GM19328 (cell line): ENCODE measurements around the gene KLHL13.
"Not testable (repeated sequence)": the region's sequence is repeated elsewhere in the genome, so short reads cannot be mapped to it uniquely, and the experiment has no call there.

Experiments
- ATAC-seq: cut with Tn5 transposase; IDR thresholded peaks from one replicate; pipeline ENCODE4 v1.9.1; 2021; ENCODE audit warnings: mild to moderate bottlenecking, moderate library complexity; ENCODE audit not compliant: unreplicated experiment

The KLHL13 gene

GRCh38 chrX:118074196-118074595 is 42.4 kb downstream of the KLHL13 start:
- ATAC-seq, result no peak

DNA sequence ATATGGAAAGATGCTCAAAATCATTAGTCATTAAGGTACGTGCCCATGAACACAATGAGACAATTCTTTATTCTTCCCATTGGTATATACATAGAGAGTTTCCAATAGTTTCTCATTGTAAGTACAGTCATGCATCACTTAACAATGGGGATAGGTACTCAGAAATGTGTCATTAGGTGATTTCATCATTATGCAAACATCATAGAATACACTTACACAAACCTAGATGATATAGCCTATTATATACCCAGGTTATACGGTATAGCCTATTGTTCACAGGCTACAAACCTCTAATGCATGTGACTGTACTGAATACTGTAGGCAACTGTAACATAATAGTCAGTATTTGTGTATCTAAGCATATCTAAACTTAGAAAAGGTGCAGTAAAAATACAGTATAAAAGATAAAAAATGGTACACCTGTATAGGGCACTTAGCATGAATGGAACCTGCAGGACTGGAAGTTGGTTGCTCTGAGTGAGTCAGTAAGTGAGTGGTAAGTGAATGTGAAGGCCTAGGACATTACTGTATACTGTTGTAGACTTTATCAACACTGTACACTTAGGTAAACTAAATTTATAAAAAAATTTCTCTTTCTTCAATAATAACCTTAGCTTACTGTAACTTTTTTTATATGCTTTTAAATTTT is 49.6 kb downstream of the KLHL13 start:
- no peak for ATAC-seq

- peak; percentile 73 for ATAC-seq
Measured at GRCh38 chrX:118062817-118063615, 53.6 kb downstream of the KLHL13 start.

- peak; percentile 36 for ATAC-seq
Measured at GRCh38 chrX:118062048-118062789, 54.4 kb downstream of the KLHL13 start.

- no peak for ATAC-seq
Measured at GRCh38 chrX:118058924-118059323, 57.7 kb downstream of the KLHL13 start.

DNA sequence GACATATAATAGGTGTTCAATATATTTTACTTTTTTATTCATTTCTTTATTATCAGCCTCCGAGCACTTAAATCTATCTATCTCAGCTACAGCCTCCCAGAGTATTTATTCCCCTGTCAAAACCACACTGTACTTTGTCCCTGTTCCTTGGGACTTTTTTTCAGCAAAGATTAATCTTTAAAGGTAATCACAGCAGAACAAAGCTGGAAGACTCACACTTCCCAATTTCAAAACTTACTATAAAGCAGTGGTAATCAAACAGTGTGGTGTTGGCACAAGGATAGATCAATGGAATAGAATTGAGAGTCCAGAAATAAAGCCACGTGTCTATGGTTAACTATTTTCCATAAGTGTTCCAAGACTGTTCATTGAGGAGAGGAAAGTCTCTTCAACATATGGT is 59.7 kb downstream of the KLHL13 start:
- ATAC-seq, result no peak

DNA sequence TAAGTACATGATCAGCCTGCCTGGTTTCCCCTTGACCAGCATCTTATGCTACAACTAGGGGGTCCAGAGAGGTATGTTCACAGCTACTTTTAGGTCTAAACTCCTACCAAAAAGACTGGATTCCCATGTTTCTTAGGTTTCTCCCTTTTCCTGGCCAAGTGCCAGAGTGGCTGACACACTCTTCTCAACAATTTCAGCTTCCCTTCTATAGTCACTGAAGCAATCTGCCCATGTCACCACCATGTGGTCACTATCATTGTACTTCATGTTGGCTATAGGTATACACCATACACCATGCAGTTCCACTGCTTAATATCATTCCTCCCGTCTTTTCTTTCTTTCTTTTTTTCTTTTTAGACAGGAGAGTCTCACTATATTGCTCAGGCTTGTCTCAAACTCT is 66.9 kb downstream of the KLHL13 start:
- no peak for ATAC-seq

- no peak for ATAC-seq
Measured at GRCh38 chrX:118047446-118048186, 69.0 kb downstream of the KLHL13 start.

DNA sequence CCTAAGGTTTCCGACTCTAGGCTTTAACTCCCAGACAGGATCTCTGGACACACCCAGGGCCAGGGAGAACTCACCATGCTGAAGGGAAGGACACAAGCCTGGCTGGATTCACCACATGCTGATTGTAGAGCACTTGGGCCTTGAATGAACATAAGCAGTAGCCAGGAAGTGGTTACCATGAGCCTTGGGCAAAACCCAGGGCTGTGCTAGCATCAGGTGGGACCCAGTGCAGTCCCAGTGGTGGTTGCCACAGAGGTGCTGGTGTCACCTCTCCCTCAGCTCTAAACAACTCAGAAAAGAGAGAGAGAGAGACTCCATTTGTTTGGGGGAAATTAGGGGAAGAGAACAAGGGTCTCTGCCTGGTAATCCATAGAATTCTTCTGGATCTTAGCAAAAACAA is 77.0 kb downstream of the KLHL13 start:
- ATAC-seq, result no peak

DNA sequence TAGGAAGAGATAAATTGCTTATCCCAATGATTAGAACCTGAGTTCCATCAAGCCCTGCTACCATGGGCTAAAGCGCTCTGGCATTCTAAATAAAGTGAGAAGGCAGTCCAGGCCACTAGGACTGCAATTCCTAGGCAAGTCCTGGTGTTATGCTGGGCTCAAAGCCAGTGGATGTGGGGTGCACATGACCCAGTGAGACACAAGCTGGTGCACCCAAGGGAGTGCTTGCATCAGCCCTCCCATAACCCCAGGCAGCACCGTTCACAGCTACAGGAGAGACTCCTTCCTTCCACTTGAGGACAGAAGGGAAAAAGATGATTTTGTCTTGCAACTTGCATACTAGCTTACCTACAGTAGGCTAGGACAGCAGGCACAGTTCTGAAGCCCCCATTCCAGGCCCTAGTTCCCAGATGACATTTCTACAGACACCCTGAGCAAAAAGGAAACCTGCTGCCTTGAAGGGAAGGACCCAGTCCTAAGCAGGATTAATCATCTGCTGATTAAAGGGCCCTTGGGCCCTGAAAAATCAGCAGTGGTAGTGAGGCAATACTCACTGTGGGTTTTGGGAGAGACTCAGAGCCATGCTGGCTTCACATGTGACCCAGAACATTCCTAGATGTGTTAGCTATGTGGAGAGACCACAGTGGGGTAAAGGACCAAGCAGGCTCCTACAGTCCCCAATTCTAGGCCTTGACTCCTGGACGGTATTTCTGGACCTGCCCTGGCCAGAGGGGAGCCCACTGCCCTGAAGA is 77.8 kb downstream of the KLHL13 start:
- ATAC-seq, result no peak

- ATAC-seq, result no peak
Measured at GRCh38 chrX:118026631-118027030, 90.0 kb downstream of the KLHL13 start.

- no peak for ATAC-seq
Measured at GRCh38 chrX:118025226-118025625, 91.4 kb downstream of the KLHL13 start.

- ATAC-seq, result no peak
Measured at GRCh38 chrX:118024482-118024881, 92.1 kb downstream of the KLHL13 start.

- ATAC-seq, result no peak
Measured at GRCh38 chrX:118022753-118023152, 93.9 kb downstream of the KLHL13 start.

GRCh38 chrX:118016422-118016821 is 100.2 kb downstream of the KLHL13 start:
- ATAC-seq, result no peak

DNA sequence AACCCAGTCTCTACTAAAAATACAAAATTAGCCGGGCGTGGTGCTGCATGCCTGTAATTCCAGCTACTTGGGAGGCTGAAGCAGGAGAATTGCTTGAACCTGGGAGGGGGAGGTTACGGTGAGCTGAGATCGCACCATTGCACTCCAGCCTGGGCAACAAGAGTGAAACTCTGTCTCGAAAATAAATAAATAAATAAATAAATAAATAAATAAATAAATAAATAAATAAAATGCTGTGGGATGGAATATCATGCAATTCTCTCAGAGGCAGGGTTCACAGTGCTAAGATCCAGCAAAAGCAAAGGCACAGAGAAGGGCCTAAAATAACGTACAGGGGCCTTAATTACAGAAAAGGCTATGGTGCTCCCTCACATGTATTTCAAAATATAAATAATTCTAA is 114.2 kb downstream of the KLHL13 start:
- not testable (repeated sequence) for ATAC-seq

- ATAC-seq, result no peak
Measured at GRCh38 chrX:118000518-118000917, 116.1 kb downstream of the KLHL13 start.

- no peak for ATAC-seq
Measured at GRCh38 chrX:117998171-117998570, 118.4 kb downstream of the KLHL13 start.

GRCh38 chrX:117996918-117997480 is 119.6 kb downstream of the KLHL13 start:
- ATAC-seq, result no peak

GRCh38 chrX:117996408-117996807 is 120.2 kb downstream of the KLHL13 start:
- no peak for ATAC-seq
